PFSK-1 (cell line): ENCODE measurements around the gene DOCK10.

Experiments
- FOXP2 ChIP-seq: optimal IDR thresholded peaks from 2 replicates; pipeline ENCODE3; 2011; ENCODE audit warnings: borderline replicate concordance, control low read depth, inconsistent platforms; ENCODE audit not compliant: insufficient read depth; ENCODE audit errors: extremely low read length, extremely low read depth
- POLR2AphosphoS5 ChIP-seq: IDR thresholded peaks from 2 replicates; pipeline ENCODE4 v1.6.1; 2012; ENCODE audit warnings: low read depth, mild to moderate bottlenecking, control low read depth, low read length, moderate library complexity
- REST ChIP-seq, 2 experiments: IDR thresholded peaks; 2 replicates each; pipeline versions ENCODE4 v1.6.1 to v1.8.0; 2011 to 2012; ENCODE audit warnings: low read depth in 2 of 2, low read length in 2 of 2, control low read depth in 1 of 2, inconsistent platforms in 1 of 2, mild to moderate bottlenecking in 1 of 2, moderate library complexity in 1 of 2; ENCODE audit not compliant: insufficient read depth in 1 of 2
- SIN3A ChIP-seq: IDR thresholded peaks from 2 replicates; pipeline ENCODE4 v1.6.1; 2012; ENCODE audit warnings: mild to moderate bottlenecking, low read length, moderate library complexity, borderline replicate concordance; ENCODE audit not compliant: insufficient read depth
- TAF1 ChIP-seq: IDR thresholded peaks from 2 replicates; pipeline ENCODE4 v1.6.1; 2012; ENCODE audit warnings: low read length, control low read depth, borderline replicate concordance; ENCODE audit not compliant: insufficient read depth

DOCK10 gene

GRCh38 chr2:225064362-225064761 is 22.1 kb upstream of the DOCK10 start:
- no peak for TF ChIP-seq FOXP2
- TF ChIP-seq REST (IDR thresholded peaks at IDR 0.05; ENCODE audit: insufficient read depth in 1 of 2, low read depth in 2 of 2, low read length in 2 of 2): no peak
- no peak for TF ChIP-seq SIN3A
- no peak for TF ChIP-seq TAF1
- TF ChIP-seq POLR2AphosphoS5: no peak

- TF ChIP-seq TAF1 (no peak), SIN3A (no peak), FOXP2 (no peak), POLR2AphosphoS5 (no peak), REST (IDR thresholded peaks at IDR 0.05; ENCODE audit: insufficient read depth in 1 of 2, low read depth in 2 of 2, low read length in 2 of 2) (no peak)
These were observed 14.2 kb upstream of the DOCK10 start for GRCh38 chr2:225056330-225057073.

GRCh38 chr2:225055714-225056113 is 13.4 kb upstream of the DOCK10 start:
- no peak for TF ChIP-seq SIN3A
- no peak for TF ChIP-seq FOXP2
- no peak for TF ChIP-seq POLR2AphosphoS5
- TF ChIP-seq REST (IDR thresholded peaks at IDR 0.05; ENCODE audit: insufficient read depth in 1 of 2, low read depth in 2 of 2, low read length in 2 of 2): no peak
- TF ChIP-seq TAF1: no peak

- no peak for TF ChIP-seq FOXP2
- TF ChIP-seq REST (IDR thresholded peaks at IDR 0.05; ENCODE audit: insufficient read depth in 1 of 2, low read depth in 2 of 2, low read length in 2 of 2): no peak
- no peak for TF ChIP-seq SIN3A
These were observed 10.4 kb upstream of the DOCK10 start for GRCh38 chr2:225052703-225053102.

- TF ChIP-seq POLR2AphosphoS5 (no peak), FOXP2 (no peak), TAF1 (no peak), REST (IDR thresholded peaks at IDR 0.05; ENCODE audit: insufficient read depth in 1 of 2, low read depth in 2 of 2, low read length in 2 of 2) (no peak), SIN3A (no peak)
These were observed 516 bp upstream of the DOCK10 start for GRCh38 chr2:225042800-225043167.
